ENCODE results near the gene RLN2. TPM values are rescaled to one million over a fixed set of nuclear protein-coding genes. Genes with fewer than 3 reads are reported as not detected.

The RLN2 gene, protein sequence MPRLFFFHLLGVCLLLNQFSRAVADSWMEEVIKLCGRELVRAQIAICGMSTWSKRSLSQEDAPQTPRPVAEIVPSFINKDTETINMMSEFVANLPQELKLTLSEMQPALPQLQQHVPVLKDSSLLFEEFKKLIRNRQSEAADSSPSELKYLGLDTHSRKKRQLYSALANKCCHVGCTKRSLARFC
- 0.17 to 0.39 TPM (median 0.39 TPM) in 3 of 5 replicates, not detected in the others for total RNA-seq (2022; extraction: Qiagen RNA extraction; ENCODE audit: low read depth)

DNA sequence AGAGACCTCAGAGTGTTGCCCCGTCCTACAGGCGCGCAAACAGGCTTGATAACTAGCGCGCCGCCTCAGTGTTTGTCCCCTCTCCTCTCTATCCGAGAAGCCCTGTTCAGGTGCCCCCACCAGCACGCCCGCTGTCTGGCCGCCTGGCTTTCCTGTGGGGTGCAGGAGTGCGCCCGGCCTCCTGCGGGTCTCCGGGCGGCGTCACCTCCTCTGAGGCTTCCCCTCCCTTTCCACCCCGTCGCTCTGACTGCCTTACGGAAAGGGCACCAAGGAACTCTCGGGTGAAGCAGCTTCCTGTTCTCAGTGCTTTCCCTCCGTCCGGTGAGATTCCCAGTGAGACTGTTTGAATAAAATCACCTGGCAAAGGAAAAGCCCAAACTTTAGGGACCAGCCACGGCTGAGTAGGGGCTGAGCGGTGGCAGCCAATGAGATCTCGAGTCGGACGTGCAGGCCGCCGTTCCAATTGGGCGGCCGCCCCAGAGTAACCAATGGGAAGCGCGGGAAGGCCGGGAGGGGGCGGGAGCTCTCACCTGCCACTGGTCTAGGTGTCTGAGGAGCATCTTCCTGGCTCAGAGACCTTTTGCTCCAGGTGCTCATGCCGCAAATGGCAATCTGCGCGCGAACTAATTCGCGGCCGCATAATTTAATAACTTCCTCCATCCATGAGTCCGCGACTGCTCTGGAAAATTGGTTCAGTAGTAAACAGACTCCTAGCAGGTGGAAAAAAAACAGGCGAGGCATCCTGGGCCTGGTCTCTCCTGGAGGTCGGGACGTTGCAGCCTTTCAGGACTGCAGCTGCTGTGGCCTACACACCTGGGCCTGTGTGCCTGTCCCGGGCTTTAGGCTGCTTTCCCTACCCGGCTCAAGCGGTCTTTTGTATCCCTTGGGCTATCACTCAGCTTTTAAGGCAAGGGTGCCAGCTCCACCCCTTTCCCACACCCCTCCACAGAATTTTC, at the start of gene RLN2:
Gene RLN2 (minus strand): TSS at position 877 of the 956 bp plus-strand sequence. CDS start 136 bp downstream, at position 741.

DNA sequence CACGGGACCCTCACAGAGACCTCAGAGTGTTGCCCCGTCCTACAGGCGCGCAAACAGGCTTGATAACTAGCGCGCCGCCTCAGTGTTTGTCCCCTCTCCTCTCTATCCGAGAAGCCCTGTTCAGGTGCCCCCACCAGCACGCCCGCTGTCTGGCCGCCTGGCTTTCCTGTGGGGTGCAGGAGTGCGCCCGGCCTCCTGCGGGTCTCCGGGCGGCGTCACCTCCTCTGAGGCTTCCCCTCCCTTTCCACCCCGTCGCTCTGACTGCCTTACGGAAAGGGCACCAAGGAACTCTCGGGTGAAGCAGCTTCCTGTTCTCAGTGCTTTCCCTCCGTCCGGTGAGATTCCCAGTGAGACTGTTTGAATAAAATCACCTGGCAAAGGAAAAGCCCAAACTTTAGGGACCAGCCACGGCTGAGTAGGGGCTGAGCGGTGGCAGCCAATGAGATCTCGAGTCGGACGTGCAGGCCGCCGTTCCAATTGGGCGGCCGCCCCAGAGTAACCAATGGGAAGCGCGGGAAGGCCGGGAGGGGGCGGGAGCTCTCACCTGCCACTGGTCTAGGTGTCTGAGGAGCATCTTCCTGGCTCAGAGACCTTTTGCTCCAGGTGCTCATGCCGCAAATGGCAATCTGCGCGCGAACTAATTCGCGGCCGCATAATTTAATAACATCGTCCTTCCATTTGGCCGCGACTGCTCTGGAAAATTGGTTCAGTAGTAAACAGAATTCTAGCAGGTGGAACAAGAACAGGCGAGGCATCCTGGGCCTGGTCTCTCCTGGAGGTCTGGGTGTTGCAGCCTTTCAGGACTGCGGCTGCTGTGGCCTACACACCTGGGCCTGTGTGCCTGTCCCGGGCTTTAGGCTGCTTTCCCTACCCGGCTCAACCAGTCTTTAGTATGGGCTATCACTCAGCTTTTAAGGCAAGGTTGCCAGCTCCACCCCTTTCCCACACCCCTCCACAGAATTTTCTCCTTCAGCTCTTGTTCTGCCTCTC, 34.8 kb upstream of the RLN2 start, which contains the start of gene RLN1:
Gene RLN1 (minus strand): TSS at position 885 of the 990 bp plus-strand sequence. CDS start 130 bp downstream, at position 755.

Other genes with a start within 250 kb of the RLN2 start
- not detected in 5 replicates for gene INSL6, start 119.1 kb downstream of the RLN2 start, total RNA-seq (2022; extraction: Qiagen RNA extraction; ENCODE audit: low read depth)
- 16.5 to 21.2 TPM (median 17.9 TPM) in 5 replicates for gene INSL4, start 73.3 kb downstream of the RLN2 start, total RNA-seq (2022; extraction: Qiagen RNA extraction; ENCODE audit: low read depth)
- not detected in 5 replicates for gene RLN1, start 35.2 kb upstream of the RLN2 start, total RNA-seq (2022; extraction: Qiagen RNA extraction; ENCODE audit: low read depth)
- 23.6 to 26.7 TPM (median 24.9 TPM) in 5 replicates for gene PLGRKT, start 133.2 kb upstream of the RLN2 start, total RNA-seq (2022; extraction: Qiagen RNA extraction; ENCODE audit: low read depth)
- 0.97 to 2.1 TPM (median 1.4 TPM) in 5 replicates for gene CD274, start 145.8 kb upstream of the RLN2 start, total RNA-seq (2022; extraction: Qiagen RNA extraction; ENCODE audit: low read depth)
- 0.13 to 0.25 TPM (median 0.15 TPM) in 5 replicates for gene PDCD1LG2, start 205.8 kb upstream of the RLN2 start, total RNA-seq (2022; extraction: Qiagen RNA extraction; ENCODE audit: low read depth)